Fibroblast of villous mesenchyme (primary cell): ENCODE data around the gene MRPL10. TPM values are rescaled to one million over a fixed set of nuclear protein-coding genes. Genes with fewer than 3 reads are reported as not detected.
A peak's percentile ranks its signal among the peaks of the same experiment; 100 is the strongest.

Experiments
- DNase-seq: peaks from one replicate; pipeline ENCODE4 v3.0.0-alpha.2; 2010; ENCODE audit warnings: low read depth
- H3K4me3 ChIP-seq: 2 replicates; pipeline ENCODE4 v1.5.1; 2011; ENCODE audit warnings: low read depth, mild to moderate bottlenecking, low read length
- total RNA-seq: library from RNA; depleted of rRNA; stranded (reverse); fragments of >200 nt; gene quantifications from 2 replicates; pipeline ENCODE4 v1.2.3, GENCODE V29; 2012
- TF ChIP-seq, protein P1 (sequence below): IDR thresholded peaks from 2 replicates; pipeline ENCODE4 v1.5.1; 2012; ENCODE audit warnings: low read depth, mild to moderate bottlenecking, low read length; ENCODE audit not compliant: insufficient read depth

Gene MRPL10
- total RNA-seq, 1 donor, result 20.7 TPM

DNA sequence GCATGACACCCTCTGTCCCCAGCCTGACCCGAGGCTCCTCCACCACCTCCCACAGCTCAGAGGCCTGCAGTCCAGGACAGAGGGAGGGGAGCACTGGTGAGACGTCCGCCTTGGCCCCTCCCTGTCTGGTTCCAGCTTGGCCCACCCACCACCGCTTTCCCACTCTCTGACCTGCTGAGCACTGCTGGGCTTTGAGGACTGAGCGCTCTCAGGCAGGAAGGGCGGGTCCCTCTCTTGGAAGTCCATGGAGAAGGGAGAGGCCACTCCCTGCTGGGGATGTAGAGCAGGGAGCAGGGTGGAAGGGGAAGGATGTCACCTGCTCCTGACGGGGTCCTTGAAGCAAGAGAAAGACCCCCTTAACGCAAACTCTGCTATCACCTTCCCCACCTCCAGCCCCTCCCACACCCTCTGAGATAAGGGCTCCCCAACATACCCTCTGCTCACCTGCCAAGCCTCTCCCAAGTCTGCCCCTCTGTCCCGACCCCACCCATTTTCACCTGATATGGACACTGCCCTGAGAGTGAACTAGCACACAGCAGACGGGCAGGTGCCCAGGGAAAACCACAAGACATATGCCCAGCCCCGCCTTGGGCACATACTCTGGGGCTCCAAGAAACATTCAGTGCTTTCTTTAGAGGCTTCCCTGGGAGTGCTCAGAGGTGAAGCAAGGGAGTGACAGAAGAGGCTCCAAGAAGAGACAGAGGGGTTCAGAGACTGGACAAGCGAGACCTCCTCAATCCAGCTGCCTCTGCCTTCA is 11.1 kb downstream of the MRPL10 start:
- TF ChIP-seq, protein P1, sequence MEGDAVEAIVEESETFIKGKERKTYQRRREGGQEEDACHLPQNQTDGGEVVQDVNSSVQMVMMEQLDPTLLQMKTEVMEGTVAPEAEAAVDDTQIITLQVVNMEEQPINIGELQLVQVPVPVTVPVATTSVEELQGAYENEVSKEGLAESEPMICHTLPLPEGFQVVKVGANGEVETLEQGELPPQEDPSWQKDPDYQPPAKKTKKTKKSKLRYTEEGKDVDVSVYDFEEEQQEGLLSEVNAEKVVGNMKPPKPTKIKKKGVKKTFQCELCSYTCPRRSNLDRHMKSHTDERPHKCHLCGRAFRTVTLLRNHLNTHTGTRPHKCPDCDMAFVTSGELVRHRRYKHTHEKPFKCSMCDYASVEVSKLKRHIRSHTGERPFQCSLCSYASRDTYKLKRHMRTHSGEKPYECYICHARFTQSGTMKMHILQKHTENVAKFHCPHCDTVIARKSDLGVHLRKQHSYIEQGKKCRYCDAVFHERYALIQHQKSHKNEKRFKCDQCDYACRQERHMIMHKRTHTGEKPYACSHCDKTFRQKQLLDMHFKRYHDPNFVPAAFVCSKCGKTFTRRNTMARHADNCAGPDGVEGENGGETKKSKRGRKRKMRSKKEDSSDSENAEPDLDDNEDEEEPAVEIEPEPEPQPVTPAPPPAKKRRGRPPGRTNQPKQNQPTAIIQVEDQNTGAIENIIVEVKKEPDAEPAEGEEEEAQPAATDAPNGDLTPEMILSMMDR, result no peak
- peak overlapping the region; percentile 72 for H3K4me3 ChIP-seq
- no peak for DNase-seq

DNA sequence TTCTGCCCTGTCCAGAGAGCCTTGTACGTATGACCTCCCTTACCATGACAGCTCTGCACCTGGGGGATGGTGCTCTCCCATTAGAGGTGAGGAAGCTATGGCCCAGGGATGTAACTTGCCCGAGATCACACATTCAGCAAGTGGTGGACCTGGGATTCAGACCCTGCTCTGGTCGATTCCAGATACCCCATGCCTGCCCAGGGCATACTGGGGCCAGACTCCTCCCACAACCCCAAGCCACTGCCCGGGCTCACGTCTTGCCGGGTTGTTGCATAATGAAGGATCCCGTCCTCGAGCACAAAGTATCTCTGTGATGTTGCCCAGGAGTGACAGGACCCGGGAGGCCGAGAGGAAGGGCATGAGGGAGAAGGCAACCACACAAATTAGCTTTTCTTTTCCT is 11.9 kb downstream of the MRPL10 start:
- TF ChIP-seq, protein P1, result no peak

DNA sequence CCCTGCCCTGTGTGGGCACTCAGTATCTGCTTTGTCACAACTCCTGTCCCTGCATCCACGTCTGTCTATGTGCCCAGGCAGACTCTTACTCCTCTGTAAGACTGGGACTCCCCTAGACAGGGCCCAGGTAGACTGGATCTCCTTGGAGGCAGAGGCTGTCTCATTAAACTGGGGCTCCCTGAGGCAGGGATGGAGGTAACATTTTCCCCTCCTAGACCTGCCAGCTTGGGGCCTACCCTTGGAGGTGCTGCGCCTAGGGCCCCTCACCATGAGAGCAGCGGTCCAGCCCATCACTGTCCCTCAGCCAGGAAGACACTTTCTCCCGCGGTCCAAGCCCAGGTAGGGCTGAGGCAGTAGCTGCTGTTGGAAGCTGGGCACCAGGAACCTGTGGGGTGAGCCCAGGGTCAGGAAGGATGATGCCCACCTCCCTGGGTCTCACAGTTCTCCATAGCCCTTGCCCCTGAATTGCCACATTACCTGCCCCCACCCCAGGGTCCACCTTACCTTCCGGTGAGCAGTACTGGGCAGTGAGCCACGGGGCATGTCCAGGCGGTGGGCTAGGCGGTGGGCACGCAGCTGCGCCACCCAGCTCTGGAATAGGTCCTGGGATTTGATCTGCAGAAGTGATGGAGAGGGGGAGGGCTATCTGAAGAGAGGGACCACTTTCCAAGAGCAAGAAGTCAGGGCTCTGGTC is 13.2 kb downstream of the MRPL10 start:
- TF ChIP-seq, protein P1, result no peak
- DNase-seq, result no peak
- no peak overlapping the region for H3K4me3 ChIP-seq

More for the DNA sequence above, 11.9 kb downstream of the MRPL10 start:
- DNase-seq, result no peak
- H3K4me3 ChIP-seq, result no peak overlapping the region

DNA sequence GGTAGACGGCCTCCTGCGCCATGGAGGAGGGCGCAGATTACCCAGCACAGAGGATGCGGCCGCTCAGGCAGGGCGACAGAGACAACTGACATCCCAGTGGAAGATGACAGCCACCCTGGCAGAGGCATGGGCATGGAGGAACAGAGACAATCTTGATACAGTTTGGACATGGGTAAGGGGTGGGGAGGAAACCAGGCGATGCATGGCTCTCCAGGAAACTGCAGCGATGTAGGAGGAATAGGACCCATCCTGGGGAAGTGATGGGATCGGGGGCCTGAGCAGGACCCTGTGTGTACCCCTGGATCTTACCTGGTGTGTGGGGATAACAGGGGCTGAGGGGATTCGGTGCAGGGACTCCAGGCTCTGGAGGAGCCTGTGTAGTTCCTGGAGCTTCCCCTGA is 14.4 kb downstream of the MRPL10 start:
- DNase-seq, result no peak
- TF ChIP-seq, protein P1, result no peak
- H3K4me3 ChIP-seq, result no peak overlapping the region

DNA sequence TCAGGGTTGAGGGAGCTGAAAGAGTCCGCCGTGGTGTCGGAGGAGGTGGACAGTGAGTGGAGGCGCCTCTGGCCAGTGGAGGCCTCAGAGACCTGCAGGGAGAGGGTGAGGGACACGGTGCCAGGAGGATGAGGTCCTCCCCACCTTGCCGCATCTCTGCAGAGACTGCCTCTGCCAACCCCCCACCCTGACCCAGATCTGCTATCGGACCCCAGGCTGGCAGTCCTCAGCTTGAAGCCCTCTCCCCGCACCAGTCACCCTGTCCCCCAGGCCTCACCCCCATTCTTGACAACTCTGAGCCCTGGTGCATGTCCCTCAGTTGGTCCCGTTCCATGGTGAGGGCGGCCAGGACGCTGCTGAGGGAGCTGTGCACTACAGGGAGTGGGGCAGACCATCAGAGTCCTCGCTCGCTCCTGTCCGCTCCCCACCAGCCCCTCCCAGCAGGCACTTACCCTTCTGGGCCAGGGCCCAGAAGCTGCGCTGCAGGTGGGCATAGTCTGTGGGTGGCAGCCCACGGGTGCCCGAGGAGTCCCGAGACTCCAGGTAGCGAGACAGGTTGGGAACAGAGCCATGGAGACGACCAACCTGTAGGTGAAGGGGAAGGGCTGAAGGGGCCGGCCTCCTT is 15.1 kb downstream of the MRPL10 start:
- TF ChIP-seq, protein P1, result no peak
- no peak for DNase-seq
- no peak overlapping the region for H3K4me3 ChIP-seq

DNA sequence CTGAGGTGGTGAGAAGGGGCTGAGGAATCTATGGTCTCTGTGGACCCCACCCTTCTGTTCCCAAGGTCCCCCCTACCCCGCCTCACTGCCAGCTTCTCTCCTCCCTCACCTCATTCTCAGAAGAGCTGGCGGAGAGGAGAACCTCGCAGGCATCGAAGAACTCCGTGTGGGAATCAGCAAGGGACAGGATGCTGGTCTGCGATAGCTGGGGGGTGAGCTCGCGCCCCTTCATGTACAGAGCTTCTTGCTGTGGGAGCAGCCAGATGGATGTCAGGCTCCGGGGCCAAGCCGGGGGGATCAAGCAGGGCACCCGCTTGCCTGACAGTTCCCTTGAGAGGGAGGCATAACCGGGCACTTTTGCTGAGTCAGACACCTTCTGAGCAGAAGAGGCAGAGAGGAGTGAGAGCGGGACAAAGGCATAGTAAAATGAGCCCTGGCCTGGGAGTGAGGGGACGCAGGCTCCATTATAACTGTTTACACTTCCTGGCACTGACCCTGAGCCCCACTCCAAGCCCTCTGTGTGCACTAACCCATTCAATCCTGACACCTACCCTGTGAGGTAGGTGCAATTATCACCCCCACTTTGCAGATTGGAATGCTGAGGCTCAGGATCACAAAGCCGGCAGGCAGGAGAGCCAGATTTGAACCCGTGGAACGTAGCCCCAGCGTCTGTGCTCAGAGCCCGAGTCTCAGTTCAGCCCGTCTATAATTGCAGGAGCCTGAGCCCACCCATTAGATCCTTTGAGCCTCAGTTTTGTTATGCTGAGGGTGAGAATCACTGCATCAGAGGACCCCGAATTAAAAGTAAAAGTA is 16.0 kb downstream of the MRPL10 start:
- no peak overlapping the region for H3K4me3 ChIP-seq
- DNase-seq, result no peak
- TF ChIP-seq, protein P1, result no peak
